SIG-M5 (cell line): ENCODE data around the gene ZNF80.
"Not testable (repeated sequence)": the region's sequence is repeated elsewhere in the genome, so short reads cannot be mapped to it uniquely, and the experiment has no call there.

Experiments
- DNase-seq: peaks from one replicate; lab custom pipeline; 2025; lab: John Stamatoyannopoulos, UW

Gene ZNF80

DNA sequence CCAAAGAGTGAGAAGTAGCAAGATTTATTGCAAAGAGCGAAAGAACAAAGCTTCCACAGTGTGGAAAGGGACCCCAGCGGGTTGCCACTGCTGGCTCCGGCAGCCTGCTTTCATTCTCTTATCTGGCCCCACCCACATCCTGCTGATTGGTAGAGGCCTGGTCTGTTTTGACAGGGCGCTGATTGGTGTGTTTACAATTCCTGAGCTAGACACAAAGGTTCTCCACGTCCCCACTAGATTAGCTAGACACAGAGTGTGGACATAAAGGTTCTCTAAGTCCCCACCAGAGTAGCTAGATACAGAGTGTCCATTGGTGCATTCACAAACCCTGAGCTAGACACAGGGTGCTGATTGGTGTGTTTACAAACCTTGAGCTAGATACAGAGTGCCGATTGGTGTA, at the start of gene ZNF80:
TSS of gene ZNF80 (minus strand) at position 101 of the 400 bp plus-strand sequence. CDS start 504 bp downstream, outside the sequence.
- not testable (repeated sequence) for DNase-seq

DNA sequence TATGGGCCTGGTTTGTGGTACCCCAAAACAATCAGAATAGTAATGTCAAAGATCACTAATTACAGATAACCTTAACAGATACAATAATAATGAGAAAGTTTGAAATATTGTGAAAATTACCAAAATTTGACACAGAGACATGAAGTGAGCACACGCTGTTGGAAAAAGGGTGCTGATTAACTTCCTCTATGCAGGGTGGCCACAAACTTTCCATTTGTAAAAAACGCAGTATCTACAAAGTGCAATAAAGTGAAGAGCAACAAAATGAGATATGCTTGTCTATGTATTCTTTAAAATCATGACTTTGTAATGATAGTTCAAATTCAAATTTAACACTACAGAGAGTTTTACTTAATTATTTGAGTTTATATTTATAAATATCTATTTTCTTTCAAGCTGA, 48.9 kb upstream of the ZNF80 start:
- DNase-seq = no peak

DNA sequence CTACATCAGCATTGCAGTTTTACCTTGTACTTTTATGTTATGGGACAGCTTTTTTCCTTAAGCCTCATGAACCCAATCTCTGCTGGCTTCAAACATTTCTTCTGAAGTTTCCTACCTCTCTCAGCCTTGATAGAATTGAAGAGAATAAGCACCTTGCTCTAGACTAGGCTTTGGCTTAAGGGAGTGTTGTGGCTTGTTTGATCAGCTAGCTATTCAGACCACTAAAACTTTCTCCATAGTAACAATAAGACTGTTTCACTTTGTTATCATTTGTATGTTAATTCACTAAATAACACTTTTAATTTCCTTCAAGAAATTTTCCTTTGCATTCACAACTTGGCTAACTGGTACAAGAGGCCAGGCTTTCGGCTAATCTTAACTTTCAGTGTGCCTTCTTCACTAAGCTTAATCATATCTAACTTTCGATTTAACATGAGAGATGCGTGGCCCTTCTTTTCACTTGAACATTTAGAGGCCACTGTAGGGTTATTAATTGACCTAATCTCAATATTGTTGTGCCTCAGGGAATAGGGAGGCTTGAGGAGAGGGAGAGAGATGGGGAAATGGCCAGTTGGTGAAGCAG, 48.4 kb upstream of the ZNF80 start:
- DNase-seq = no peak

DNA sequence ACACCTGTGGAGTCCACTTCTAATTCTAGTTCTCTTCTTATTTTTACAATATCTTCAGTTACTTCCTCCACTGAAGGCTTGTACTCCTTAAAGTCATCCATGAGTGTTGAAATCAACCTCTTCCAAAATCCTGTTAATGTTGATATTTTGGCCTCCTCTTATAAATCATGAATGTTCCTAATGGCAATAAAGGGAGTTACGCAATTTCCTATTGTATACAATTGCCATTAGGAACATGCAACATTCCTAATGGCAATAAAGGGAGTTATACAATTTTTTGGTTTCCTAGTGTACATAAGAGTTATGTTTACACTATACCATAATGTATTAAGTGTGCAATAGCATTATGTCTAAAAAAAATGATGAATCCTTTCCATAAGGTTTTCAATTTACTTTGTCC, 47.3 kb upstream of the ZNF80 start:
- DNase-seq = no peak

DNA sequence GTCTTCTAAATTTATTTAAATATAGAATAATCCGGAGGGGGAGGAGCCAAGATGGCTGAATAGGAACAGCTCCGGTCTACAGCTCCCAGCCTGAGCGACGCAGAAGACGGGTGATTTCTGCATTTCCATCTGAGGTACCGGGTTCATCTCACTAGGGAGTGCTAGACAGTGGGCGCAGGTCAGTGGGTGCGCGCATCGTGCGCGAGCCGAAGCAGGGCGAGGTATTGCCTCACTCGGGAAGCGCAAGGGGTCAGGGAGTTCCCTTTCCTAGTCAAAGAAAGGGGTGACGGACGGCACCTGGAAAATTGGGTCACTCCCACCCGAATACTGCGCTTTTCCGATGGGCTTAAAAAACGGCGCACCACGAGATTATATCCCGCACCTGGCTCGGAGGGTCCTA, 39.5 kb upstream of the ZNF80 start:
- DNase-seq = not testable (repeated sequence)

DNA sequence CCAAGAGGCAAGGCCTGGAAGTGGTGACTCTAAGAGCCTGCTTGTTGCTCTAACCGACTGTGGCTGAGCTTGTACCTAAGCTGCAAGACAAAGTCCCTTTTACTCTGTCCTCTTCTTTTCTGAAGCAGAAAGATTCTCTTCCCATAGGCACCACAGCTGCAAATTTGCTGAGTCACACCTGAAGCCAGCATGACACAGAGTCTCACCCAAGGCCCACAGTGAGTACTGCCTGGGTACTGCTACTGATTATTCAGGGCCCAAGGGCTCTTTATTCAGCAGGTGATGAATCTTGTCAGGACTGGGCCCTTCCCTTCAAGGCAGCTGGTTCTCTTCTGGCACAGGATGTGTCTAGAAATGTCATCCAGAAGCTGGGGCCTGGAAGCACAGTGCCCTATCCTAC, 37.6 kb upstream of the ZNF80 start:
- DNase-seq = no peak

DNA sequence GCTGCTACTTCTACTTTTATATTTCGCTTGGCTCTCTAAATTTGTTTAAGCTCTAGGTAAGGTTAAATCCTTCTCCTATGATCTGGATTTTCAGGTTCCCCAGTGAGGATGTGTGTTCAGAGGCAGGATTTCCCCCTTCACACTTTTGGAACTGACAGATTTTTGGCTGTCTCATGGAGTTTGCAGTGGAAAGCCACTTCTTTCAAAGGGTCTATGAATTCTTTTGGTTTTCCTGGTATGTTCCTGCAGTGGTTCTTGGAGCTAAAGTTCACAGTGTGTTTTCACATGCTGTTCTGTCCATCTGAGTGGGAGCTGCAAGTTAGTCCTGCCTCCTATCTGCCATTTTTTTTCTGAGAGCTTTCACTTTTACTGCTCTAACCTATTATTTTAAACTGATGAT, 34.9 kb upstream of the ZNF80 start:
- no peak for DNase-seq

DNA sequence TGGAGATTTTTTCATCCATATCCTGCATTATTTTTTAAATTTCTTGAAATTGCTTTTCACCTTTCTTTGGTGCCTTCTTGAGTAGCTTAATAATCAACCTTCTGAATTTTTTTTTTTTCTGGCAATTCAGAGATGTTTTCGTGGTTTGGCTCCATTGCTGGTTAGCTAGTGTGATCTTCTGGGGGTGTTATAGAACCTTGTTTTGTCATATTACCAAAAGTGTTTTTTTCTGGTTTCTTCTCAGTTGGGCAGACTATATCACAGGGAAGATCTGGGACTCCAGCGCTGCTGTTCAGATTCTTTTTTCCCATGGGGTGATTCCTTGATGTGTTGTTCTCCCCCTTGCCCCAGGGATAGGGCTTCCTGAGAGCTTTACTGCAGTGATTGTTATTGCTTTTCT, 32.6 kb upstream of the ZNF80 start:
- no peak for DNase-seq

DNA sequence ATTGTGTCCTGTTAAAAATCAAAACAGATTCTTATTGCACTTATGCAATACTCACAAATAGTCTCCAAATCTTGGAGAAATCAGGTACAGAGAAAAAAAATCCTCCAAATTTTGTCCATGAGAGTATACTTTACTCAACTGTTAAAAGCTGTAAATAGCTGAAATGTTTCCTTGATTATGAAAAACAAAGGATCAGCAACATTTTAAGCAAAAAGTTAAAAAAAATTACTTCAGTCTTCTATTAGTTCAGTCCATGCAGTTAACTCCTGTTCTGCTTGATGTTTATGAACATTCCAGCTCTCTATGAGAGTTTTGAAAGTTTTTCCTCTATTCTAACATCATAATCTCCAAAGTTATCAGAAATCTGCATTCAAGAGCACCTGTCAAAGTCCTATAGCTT, 22.8 kb upstream of the ZNF80 start:
- DNase-seq = no peak

DNA sequence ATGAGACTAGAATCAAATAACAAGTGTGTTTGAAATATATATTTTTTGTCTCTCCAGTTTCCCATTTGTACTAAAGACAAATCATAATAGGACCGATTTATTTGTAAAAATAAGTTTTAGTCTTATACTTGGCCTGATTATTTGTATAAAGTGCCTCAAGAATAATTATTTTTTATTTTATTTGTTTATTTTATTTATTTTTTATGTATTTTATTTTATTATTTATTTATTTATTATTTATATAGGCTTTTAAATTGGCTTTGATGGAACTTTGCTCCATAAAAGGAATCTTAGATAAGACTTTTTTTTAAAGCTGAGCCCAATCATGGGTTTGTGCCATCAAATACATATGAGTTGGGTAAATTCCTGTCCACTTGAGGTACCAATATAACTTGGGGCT, 22.2 kb upstream of the ZNF80 start:
- DNase-seq = no peak

DNA sequence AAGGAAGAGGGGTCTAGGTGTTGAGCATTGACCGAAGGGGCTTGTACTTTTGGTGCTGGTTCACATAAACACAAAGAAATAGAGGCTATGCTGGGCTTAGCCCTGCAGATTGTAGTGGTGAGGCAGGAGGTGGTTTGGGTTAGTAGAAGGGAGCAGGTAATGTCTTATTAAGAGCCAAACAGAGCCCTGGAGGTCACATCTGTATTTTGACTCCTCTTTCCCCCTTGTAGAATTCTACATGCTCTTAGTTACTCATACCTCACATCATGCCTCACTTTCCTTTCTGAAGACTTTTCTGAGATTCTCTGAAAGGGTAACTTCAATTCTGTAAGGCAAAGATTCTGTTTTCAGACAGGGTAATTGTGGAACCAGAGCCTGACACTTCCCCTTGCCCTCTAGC, 16.1 kb upstream of the ZNF80 start:
- no peak for DNase-seq

DNA sequence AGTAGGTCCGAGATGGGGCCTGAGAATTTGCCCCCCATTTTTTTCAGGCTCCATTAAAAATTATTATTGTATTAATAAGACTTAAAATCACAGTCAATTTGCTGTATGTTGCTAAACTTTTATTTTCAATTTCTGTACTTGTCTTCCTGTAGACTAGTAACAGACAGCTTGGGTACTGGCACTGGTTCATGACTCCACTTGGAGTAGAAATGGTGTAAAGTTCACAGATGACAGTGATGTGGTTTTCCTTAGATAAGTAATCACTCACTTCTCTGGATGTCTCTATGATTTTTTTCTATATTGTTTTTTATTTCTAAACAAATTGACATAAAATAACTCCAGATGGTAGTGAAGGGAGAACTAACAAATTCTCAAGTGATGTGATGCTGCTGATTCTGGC, 15.6 kb upstream of the ZNF80 start:
- no peak for DNase-seq

DNA sequence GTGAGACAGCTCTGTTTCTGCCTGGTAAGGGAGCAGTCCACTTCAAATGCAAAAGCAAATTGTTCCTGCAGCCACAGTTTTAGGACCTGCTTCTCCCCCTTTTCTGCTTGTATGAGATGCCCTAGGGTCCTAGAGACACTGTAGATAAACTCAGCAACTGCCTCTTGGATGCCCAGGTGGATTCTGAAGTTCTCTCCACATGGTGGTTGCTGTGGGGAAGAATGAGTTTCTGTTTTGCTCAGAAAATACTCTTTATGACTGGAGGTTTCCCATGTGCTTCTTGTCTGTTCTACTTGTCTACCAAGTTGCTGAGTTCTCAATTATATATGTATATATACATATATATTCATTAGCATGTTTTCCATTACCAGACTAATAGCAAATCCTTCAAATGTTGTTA, 5.6 kb upstream of the ZNF80 start:
- no peak for DNase-seq

DNA sequence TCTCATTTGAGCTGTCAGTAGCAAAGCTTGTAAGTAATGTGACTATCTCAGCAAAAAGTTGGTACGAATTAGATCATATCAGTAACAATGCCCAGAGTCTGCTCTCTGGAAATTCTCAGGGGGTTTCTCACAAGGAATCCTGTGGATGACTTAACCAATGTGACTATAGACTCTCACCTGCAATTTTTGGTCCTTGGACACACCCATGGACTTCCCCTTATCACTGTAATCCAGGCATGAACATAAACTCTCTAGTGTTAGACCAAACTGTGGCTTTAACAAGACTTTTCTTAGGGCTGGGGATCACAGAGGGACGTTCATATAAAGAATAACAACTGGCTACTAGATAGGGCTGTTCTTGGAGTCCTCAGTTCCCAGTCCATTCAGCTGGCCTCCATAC, 3.9 kb upstream of the ZNF80 start:
- DNase-seq = no peak

DNA sequence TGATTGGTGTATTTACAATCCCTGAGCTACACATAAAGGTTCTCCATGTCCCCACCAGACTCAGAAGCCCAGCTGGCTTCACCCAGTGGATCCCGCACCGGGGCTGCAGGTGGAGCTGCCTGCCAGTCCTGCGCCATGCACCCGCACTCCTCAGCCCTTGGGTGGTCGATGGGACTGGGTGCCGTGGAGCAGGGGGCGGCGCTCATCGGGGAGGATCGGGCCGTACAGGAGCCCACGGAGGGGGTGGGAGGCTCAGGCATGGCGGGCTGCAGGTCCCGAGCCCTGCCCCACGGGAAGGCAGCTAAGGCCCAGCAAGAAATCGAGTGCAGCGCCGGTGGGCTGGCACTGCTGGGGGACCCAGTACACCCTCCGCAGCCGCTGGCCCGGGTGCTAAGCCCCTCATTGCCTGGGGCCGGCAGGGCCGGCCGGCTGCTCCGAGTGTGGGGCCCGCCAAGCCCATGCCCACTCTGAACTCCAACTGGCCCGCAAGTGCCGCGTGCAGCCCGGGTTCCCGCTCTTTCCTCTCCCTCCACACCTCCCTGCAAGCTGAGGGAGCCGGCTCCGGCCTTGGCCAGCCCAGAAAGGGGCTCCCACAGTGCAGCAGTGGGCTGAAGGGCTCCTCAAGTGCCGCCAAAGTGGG, 888 bp upstream of the ZNF80 start:
- DNase-seq = not testable (repeated sequence)

DNA sequence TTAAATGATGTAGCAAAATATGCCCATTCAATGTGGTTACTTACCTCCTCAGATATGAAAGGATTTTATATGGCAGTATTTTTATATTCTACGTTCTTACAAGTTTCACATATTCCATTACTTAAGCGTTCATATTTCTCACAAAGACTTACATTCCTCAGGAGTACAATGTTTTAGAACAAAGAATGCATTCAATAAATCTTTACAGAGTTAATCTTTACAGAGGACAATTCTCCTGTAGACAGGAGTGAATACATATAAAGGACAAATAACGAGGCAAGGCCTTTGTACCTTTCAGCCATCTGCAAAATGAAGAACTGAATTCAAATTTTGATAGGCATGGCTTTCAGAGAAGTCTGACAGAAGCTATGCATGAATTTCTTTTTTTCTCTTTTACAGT, 1.9 kb downstream of the ZNF80 start:
- no peak for DNase-seq

DNA sequence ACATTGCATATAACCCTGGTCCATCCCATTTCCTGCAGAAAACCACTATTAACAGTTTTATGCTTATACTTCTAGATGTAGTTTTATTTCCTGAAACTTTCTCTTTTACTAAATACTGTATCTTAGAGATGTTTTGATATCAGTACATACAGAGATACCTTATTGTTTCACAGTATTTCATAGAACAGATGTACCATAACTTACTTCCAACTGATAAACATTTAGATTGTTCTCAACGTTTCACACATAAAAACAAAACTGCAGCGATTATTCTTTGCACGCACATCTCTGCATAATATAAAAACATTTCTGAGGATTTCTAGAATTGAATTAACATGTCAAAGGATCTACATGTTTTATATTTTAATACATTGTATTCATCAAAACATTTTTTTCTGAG, 2.6 kb downstream of the ZNF80 start:
- no peak for DNase-seq

DNA sequence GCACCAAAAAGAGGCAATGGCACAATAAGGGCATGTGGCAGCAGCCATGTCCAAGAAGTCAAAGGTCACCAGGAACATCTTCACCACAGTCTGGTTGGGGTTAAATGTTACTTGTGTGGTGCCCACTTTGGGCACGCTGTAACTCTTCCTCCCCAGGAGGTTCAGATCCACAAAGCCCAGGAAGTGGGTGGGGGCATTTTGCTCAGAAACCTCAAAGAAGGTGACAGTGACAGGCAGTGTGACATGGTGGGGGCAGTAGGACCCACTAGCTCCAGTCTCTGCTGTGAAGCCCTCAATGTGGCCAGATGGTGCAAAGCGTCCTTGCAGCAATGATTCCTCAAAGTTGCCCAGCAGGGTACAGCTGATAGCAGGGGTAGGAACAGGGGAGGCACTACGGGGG, 5.8 kb downstream of the ZNF80 start:
- no peak for DNase-seq

DNA sequence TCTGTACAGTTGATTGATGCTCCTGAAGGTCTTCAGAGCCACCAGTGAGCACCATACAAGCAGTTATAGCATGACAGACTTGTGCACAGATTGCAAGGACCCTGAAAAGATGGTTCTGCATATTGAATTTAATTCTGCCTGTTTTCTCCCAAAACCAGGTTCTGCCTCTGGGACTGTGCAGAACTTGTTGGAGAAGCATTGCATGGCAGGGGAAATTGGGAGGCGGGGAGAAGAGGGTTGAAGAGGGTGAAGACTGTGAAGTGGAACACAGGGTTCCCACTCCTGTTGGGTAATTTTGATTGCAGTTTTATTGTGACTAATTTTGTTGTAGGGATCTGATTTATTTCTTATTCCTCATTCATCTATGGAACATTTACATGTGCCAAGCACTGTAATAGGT, 10.3 kb downstream of the ZNF80 start:
- DNase-seq = no peak

DNA sequence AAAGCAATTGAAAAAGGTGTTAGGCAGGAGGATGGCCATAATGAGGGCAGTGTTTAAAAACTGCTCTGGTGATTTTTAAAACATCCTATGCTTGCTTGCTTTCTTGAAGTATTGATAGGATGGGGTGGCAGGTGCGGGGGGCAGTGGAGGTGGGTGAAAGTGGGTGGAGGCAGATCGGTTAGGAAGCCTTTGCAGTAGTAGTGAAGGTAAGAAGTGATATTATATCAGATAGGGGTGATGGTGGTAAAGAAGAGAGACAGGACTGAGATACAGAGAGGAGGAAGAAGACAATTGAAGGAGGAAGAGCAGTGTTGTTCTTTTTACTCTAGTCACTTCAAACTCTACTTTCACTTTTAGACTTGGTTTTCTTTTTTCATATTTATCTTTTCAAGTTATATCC, 11.1 kb downstream of the ZNF80 start:
- DNase-seq = no peak

DNA sequence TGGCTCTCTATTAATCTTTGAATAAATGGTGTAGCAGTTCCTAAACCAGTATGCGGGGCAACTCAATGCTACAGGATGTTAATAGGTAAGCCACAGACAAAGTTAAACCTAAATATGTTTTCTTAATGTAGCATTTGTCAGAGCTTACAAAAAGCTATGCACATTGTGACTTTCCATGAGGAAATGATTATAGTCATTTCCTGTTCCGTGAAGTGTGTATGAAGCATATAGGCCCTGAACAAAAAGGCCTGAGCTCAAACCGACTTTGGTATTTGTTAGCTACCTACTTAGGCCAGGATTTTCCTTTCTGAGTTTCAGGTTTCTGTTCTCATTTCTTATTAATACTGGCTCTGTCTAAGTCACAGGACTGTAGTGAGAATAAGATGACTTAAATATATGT, 14.2 kb downstream of the ZNF80 start:
- no peak for DNase-seq

DNA sequence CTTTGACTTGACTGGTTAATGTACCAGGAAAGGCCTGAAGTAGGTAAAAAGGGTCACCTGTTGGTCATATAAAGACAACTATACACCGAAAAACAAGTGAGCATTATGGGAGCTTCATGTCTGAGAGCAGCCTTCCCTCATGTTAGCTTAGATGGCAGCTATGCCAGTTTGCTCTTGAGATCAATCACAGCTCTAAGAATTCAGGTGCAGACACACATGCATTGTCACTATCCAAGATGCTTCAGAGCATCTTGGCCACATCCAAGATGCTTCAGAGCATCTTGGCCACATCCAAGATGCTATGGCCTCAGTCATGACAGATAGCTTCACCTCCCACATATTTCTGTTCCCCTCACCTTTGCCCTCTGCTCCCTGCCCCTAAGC, 15.5 kb downstream of the ZNF80 start:
- DNase-seq = no peak

DNA sequence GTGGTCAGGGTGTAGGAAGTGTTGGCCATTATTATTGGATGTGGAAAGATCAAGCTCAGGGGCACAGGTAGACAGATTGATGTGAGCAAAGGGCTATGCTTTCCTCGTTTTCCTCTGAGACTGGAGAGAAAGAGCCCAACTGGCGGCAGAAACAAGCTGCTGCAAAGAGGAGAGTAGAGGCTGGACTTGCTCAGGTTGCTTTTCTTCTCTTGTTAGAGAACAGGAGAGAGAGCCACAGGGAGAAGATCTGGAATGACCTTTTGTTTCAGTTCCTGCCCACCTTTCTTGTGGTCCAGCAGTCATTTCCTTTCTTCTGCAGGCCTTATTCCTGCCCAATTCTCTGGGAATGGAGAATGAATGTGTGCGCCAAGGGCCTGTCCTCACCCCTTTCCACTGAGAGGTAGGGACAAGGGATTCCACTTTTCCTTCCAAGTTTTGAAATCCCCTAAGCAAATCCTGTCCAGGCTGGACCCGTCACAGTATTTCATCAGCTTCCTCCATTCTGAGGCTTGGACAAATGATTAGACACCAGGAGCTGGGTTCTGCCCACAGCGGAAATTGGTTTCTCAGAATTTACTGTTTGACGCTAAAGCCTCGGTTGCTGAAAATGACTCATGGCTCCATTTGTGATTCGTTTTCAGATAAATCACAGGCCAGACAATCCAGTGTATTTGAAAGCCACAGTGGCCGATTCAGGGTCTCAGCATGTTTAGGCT, 16.1 kb downstream of the ZNF80 start:
- DNase-seq = no peak

DNA sequence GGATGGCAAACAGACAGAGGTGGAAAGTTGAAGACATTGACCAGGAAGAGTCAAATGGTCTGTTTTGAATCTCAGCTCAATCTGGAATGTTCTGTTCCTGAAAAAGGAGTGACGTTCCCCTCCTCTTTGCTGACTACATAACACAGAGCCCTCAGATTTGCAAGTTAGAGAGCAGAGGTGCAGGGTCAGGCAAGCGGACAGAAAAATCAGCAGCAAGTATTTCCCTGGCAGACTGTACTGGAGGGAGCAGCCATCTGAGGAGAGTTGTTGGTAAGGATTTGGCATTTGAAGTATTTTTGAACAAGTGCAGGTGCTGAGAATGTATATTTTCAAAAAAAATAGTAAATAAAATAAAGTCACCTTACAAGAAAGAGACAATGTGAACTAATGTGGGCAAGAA, 17.6 kb downstream of the ZNF80 start:
- no peak for DNase-seq
